Measurements from ENCODE around the gene OSBPL10.

OSBPL10 gene

DNA sequence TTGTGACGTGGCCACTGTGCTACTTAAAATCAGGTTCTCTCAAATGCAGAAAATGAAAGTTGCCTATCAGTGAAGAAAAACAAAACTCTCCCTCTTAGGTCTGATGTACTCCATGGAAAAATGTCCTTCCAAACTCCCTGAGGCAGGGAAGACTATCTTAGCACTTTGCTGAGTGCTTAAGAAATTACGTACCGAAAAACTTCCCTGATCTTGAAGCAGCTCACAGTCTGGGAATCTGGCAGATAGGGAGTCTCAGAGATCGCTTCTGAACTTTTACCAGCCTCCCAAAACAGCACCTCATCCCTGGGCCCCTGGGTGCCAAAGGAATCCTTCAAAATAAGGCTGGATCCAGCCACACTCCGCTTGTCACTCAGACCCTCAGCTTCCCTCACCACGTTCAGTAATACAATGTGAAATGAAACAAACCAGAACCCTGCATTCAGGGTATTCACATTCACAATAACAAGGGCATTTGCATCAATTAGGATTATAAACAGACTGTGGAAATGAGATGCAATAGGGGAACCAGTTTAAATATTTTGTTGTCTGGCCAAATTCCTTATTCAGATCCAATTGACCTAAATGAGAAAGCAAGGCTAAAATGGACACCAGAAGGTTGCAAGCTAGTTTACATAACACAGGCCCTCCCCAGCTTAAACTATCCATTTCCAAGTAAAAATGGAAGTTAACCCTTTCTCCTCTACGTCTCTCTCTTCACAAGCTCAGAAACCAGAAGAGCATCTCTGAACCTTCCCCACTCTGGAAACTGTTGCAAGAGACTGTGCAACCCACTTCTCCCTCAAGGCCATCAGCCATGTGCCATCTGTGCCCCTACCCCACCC lies 20.9 kb downstream of the OSBPL10 start:
- H3K4me1 ChIP-seq (ENCODE audit: control insufficient read depth in 2 of 2, insufficient read depth in 2 of 2, low read length in 2 of 2), result peaks cover 0 to 9% of the 10 kb centered on the region in 2 donors
- H3K9ac ChIP-seq (ENCODE audit: low read depth in 1 of 2, low read length in 2 of 2), result no peak overlapping the region
- H3K4me3 ChIP-seq (ENCODE audit: low read length in 2 of 2), result peak overlapping the region in 1 of 2 donors; percentile 48
- H3K27me3 ChIP-seq (ENCODE audit: control insufficient read depth in 2 of 2, insufficient read depth in 2 of 2, low read length in 2 of 2), result no peaks in the 10 kb centered on the region
- peaks cover 5% of the 10 kb centered on the region in 2 donors for H3K9me3 ChIP-seq (ENCODE audit: control insufficient read depth in 2 of 2, low read length in 2 of 2)
- H3K27ac ChIP-seq (ENCODE audit: low read depth in 2 of 2, low read length in 2 of 2), result peak overlapping the region; percentile 25 to 49
- H3K36me3 ChIP-seq (ENCODE audit: control insufficient read depth in 2 of 2, insufficient read depth in 2 of 2, low read length in 2 of 2), result no peaks in the 10 kb centered on the region

DNA sequence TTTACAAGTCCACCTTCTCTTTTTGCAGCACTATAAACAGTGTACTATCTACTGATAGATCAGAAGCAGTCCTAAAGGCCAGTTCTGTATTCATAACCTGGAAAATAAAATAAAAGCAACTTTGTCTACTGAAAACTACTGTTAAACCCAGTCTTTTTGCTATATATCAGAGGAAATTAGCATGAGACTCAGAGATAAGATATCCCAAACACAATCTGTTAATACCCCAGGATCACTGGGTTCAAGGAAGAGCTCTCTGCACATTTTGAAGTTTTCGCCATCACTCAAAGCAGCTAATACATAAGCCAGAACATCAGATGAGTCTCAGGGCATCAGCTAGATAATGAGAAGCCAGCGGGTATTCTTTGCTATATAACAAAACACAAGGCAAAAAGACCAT lies 21.8 kb downstream of the OSBPL10 start:
- peak overlapping the region in 1 of 2 donors; percentile 48 for H3K4me3 ChIP-seq (ENCODE audit: low read length in 2 of 2)

DNA sequence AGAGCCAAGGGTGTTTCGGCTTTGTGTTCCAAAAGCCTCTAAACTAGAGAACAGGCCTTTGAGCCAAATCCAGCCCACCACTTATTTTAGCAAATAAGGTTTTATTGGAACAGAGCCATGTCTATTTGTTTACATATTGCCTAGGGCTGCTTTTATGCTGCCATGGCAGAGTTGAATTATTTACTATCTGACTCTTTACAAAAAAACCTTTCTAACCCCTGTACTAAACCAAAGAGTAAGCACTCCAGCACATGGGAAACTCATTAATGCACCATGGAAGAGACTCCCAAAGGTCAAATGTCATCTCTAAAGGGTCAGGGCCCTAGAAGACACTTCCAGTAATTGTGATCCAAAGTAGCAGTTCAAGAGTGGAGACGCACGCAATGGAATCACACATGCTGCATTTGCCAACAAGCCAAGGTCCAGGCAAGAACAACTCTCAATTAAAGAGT lies 22.3 kb downstream of the OSBPL10 start:
- Histone ChIP-seq H3K4me3 (ENCODE audit: low read length in 2 of 2) (no peak overlapping the region), H3K27me3 (ENCODE audit: control insufficient read depth in 2 of 2, insufficient read depth in 2 of 2, low read length in 2 of 2) (no peaks in the 10 kb centered on the region), H3K27ac (ENCODE audit: low read depth in 2 of 2, low read length in 2 of 2) (peak overlapping the region; percentile 32 to 52), H3K36me3 (ENCODE audit: control insufficient read depth in 2 of 2, insufficient read depth in 2 of 2, low read length in 2 of 2) (no peaks in the 10 kb centered on the region), H3K4me1 (ENCODE audit: control insufficient read depth in 2 of 2, insufficient read depth in 2 of 2, low read length in 2 of 2) (peaks cover 0 to 9% of the 10 kb centered on the region in 2 donors), H3K9ac (ENCODE audit: low read depth in 1 of 2, low read length in 2 of 2) (no peak overlapping the region), H3K9me3 (ENCODE audit: control insufficient read depth in 2 of 2, low read length in 2 of 2) (peaks cover 5% of the 10 kb centered on the region in 2 donors)

More for the DNA sequence above, 21.8 kb downstream of the OSBPL10 start:
- H3K27me3 ChIP-seq (ENCODE audit: control insufficient read depth in 2 of 2, insufficient read depth in 2 of 2, low read length in 2 of 2), result no peaks in the 10 kb centered on the region
- H3K27ac ChIP-seq (ENCODE audit: low read depth in 2 of 2, low read length in 2 of 2), result peak overlapping the region; percentile 32 to 52
- H3K4me1 ChIP-seq (ENCODE audit: control insufficient read depth in 2 of 2, insufficient read depth in 2 of 2, low read length in 2 of 2), result peaks cover 0 to 9% of the 10 kb centered on the region in 2 donors
- no peak overlapping the region for H3K9ac ChIP-seq (ENCODE audit: low read depth in 1 of 2, low read length in 2 of 2)
- no peaks in the 10 kb centered on the region for H3K36me3 ChIP-seq (ENCODE audit: control insufficient read depth in 2 of 2, insufficient read depth in 2 of 2, low read length in 2 of 2)
- H3K9me3 ChIP-seq (ENCODE audit: control insufficient read depth in 2 of 2, low read length in 2 of 2), result peaks cover 5% of the 10 kb centered on the region in 2 donors

DNA sequence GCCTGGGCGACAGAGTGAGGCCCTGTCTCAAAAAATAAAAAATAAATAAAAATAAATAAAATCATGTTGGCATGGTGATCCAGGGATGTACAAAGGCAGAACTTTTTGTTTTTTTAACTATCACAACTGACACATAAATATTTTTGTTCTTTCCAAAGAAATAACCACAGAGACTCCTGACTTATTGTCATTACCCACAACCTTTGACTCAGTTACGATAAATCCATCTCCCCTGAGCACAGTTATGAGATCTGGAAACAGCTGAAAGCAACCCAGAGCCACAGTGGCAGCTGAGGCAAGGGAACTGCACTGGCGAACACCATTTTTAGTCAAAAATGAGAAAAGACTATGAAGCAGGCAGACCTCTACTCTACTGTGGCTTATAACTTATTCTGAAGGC lies 24.0 kb downstream of the OSBPL10 start:
- H3K4me1 ChIP-seq (ENCODE audit: control insufficient read depth in 2 of 2, insufficient read depth in 2 of 2, low read length in 2 of 2), result peaks cover 0 to 6% of the 10 kb centered on the region in 2 donors
- no peak overlapping the region for H3K9ac ChIP-seq (ENCODE audit: low read depth in 1 of 2, low read length in 2 of 2)
- no peaks in the 10 kb centered on the region for H3K27me3 ChIP-seq (ENCODE audit: control insufficient read depth in 2 of 2, insufficient read depth in 2 of 2, low read length in 2 of 2)
- no peak overlapping the region for H3K27ac ChIP-seq (ENCODE audit: low read depth in 2 of 2, low read length in 2 of 2)
- H3K9me3 ChIP-seq (ENCODE audit: control insufficient read depth in 2 of 2, low read length in 2 of 2), result peaks cover 5% of the 10 kb centered on the region in 2 donors
- no peaks in the 10 kb centered on the region for H3K36me3 ChIP-seq (ENCODE audit: control insufficient read depth in 2 of 2, insufficient read depth in 2 of 2, low read length in 2 of 2)
- H3K4me3 ChIP-seq (ENCODE audit: low read length in 2 of 2), result no peak overlapping the region

DNA sequence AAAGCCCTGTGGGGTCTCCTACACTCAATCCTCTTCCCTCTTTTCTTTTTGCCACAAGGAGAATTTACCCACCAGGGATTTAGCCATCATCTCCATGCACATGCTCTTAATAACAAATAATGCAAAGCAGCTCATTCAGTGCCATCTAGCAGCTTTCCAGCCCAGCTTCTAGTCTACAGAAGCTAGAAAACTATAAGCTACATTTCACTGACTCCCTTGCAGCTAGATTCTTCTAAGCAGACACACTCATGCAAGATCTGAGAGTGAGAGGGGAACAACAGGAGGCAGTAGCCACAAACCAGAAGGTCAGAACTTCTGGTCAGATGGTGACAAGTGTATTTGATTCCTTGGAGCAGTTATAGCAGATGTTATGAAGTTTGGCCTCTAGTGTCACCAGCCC lies 25.5 kb downstream of the OSBPL10 start:
- H3K9me3 ChIP-seq (ENCODE audit: control insufficient read depth in 2 of 2, low read length in 2 of 2), result peaks cover 5% of the 10 kb centered on the region in 2 donors
- no peak overlapping the region for H3K9ac ChIP-seq (ENCODE audit: low read depth in 1 of 2, low read length in 2 of 2)
- peaks cover 0 to 6% of the 10 kb centered on the region in 2 donors for H3K4me1 ChIP-seq (ENCODE audit: control insufficient read depth in 2 of 2, insufficient read depth in 2 of 2, low read length in 2 of 2)
- H3K27ac ChIP-seq (ENCODE audit: low read depth in 2 of 2, low read length in 2 of 2), result no peak overlapping the region
- no peak overlapping the region for H3K4me3 ChIP-seq (ENCODE audit: low read length in 2 of 2)
- no peaks in the 10 kb centered on the region for H3K36me3 ChIP-seq (ENCODE audit: control insufficient read depth in 2 of 2, insufficient read depth in 2 of 2, low read length in 2 of 2)
- no peaks in the 10 kb centered on the region for H3K27me3 ChIP-seq (ENCODE audit: control insufficient read depth in 2 of 2, insufficient read depth in 2 of 2, low read length in 2 of 2)

DNA sequence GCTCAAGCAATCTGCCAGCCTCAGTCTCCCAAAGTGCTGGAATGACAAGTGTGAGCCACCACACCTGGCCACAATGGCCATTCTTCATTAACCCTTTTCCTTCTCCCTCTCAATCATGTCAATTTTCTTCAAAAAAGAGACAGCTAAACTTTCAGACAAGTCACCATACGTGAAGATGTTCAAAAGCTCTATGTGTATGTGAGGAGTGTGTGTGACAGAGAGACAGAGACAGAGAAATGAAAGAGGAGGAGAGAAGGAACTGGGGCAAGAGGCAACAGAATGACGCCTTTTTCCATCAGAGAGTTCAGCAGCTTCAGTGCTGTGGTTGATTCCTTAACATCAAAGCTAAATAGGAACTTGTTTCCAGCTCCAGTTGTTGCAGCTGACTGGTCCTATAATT lies 27.4 kb downstream of the OSBPL10 start:
- H3K27ac ChIP-seq (ENCODE audit: low read depth in 2 of 2, low read length in 2 of 2), result no peak overlapping the region
- H3K36me3 ChIP-seq (ENCODE audit: control insufficient read depth in 2 of 2, insufficient read depth in 2 of 2, low read length in 2 of 2), result no peaks in the 10 kb centered on the region
- H3K9me3 ChIP-seq (ENCODE audit: control insufficient read depth in 2 of 2, low read length in 2 of 2), result peaks cover 5% of the 10 kb centered on the region in 2 donors
- H3K4me3 ChIP-seq (ENCODE audit: low read length in 2 of 2), result no peak overlapping the region
- H3K9ac ChIP-seq (ENCODE audit: low read depth in 1 of 2, low read length in 2 of 2), result no peak overlapping the region
- no peaks in the 10 kb centered on the region for H3K4me1 ChIP-seq (ENCODE audit: control insufficient read depth in 2 of 2, insufficient read depth in 2 of 2, low read length in 2 of 2)
- no peaks in the 10 kb centered on the region for H3K27me3 ChIP-seq (ENCODE audit: control insufficient read depth in 2 of 2, insufficient read depth in 2 of 2, low read length in 2 of 2)

DNA sequence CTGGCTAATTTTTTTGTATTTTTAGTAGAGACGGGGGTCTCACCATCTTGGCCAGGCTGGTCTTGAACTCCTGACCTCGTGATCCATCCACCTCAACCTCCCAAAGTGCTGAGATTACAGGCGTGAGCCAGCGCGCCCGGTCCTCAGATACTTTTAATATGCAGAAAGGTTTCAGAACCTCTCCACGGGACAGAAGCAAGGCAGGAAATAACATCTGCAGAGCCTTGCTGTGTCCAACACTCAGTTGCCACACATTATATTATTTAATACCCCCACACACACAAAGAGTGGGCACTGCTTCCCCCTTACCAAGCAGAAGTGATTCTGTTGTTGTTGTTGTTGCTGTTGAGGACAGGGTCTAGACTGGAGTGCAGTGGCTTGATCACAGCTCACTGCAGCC lies 28.0 kb downstream of the OSBPL10 start:
- Histone ChIP-seq H3K36me3 (ENCODE audit: control insufficient read depth in 2 of 2, insufficient read depth in 2 of 2, low read length in 2 of 2) (no peaks in the 10 kb centered on the region), H3K4me3 (ENCODE audit: low read length in 2 of 2) (no peak overlapping the region), H3K9me3 (ENCODE audit: control insufficient read depth in 2 of 2, low read length in 2 of 2) (peaks cover 5% of the 10 kb centered on the region in 2 donors), H3K9ac (ENCODE audit: low read depth in 1 of 2, low read length in 2 of 2) (no peak overlapping the region), H3K4me1 (ENCODE audit: control insufficient read depth in 2 of 2, insufficient read depth in 2 of 2, low read length in 2 of 2) (peaks cover 1 to 2% of the 10 kb centered on the region in 2 donors), H3K27me3 (ENCODE audit: control insufficient read depth in 2 of 2, insufficient read depth in 2 of 2, low read length in 2 of 2) (no peaks in the 10 kb centered on the region), H3K27ac (ENCODE audit: low read depth in 2 of 2, low read length in 2 of 2) (no peak overlapping the region)

DNA sequence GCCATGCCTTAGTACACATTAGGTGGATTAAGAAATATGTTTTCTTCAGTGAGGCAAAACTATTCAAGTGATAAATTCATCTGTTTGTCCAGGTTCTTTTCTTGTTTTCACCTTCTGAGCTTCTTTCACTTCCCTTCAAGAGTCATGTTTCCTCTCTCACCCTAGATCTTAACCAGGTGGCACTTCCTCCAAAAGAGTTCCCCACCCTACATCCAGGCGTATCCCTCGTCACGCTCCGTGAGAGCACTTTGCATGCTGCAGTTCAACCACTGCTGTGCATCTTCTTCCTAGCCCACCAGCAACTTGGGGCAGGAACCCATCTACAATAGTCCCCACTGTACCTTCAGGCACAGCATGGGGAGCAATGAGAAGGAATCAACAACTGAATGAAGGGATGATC lies 28.9 kb downstream of the OSBPL10 start:
- Histone ChIP-seq H3K9ac (ENCODE audit: low read depth in 1 of 2, low read length in 2 of 2) (no peak overlapping the region), H3K4me1 (ENCODE audit: control insufficient read depth in 2 of 2, insufficient read depth in 2 of 2, low read length in 2 of 2) (peaks cover 4 to 10% of the 10 kb centered on the region in 2 donors), H3K27ac (ENCODE audit: low read depth in 2 of 2, low read length in 2 of 2) (no peak overlapping the region), H3K27me3 (ENCODE audit: control insufficient read depth in 2 of 2, insufficient read depth in 2 of 2, low read length in 2 of 2) (no peaks in the 10 kb centered on the region), H3K4me3 (ENCODE audit: low read length in 2 of 2) (no peak overlapping the region), H3K9me3 (ENCODE audit: control insufficient read depth in 2 of 2, low read length in 2 of 2) (peaks cover 5% of the 10 kb centered on the region in 2 donors), H3K36me3 (ENCODE audit: control insufficient read depth in 2 of 2, insufficient read depth in 2 of 2, low read length in 2 of 2) (no peaks in the 10 kb centered on the region)

DNA sequence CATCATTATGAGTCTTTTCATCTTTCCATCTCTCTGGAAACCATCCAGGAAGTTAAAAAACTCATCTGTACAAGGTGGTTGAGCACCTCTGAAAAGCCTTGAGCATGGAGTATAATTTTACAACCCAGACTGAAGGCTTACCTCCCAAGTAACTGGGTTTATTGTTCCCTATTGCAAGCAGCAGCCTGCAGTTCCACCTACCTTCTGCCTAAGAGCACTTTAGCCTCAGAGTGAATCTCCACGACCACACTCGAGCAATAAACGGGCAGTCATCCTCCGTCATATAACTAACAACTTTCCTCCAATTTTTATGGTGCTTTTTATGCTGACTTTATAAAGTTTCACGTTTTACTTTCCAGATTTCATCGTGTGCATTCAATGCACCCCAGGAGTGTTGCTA lies 32.8 kb downstream of the OSBPL10 start:
- Histone ChIP-seq H3K9me3 (ENCODE audit: control insufficient read depth in 2 of 2, low read length in 2 of 2) (no peaks in the 10 kb centered on the region), H3K36me3 (ENCODE audit: control insufficient read depth in 2 of 2, insufficient read depth in 2 of 2, low read length in 2 of 2) (no peaks in the 10 kb centered on the region), H3K4me1 (ENCODE audit: control insufficient read depth in 2 of 2, insufficient read depth in 2 of 2, low read length in 2 of 2) (peaks cover 5 to 10% of the 10 kb centered on the region in 2 donors), H3K4me3 (ENCODE audit: low read length in 2 of 2) (no peak overlapping the region), H3K27me3 (ENCODE audit: control insufficient read depth in 2 of 2, insufficient read depth in 2 of 2, low read length in 2 of 2) (no peaks in the 10 kb centered on the region), H3K27ac (ENCODE audit: low read depth in 2 of 2, low read length in 2 of 2) (no peak overlapping the region), H3K9ac (ENCODE audit: low read depth in 1 of 2, low read length in 2 of 2) (no peak overlapping the region)

DNA sequence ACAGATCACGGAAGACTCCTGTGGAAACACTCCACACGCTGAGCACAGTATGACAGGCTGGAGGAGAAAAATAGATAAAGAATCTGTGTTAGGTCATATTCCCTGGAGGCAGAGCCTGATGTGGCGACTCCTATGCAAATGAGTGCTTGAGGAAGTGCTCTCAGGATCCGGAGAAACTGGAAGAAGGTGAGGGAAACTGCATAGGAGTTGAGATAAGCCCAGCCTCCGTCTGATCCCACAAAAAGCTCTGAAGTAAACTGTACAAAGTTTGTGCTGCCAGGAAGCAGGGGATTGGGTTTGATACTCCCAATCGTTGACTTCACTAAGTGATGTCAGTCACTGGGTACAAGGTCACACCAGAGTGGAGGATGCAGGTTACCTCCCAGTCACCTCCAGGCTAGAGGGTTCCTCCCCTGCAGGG lies 33.4 kb downstream of the OSBPL10 start:
- peaks cover 5 to 10% of the 10 kb centered on the region in 2 donors for H3K4me1 ChIP-seq (ENCODE audit: control insufficient read depth in 2 of 2, insufficient read depth in 2 of 2, low read length in 2 of 2)
- no peaks in the 10 kb centered on the region for H3K36me3 ChIP-seq (ENCODE audit: control insufficient read depth in 2 of 2, insufficient read depth in 2 of 2, low read length in 2 of 2)
- H3K9ac ChIP-seq (ENCODE audit: low read depth in 1 of 2, low read length in 2 of 2), result no peak overlapping the region
- no peaks in the 10 kb centered on the region for H3K9me3 ChIP-seq (ENCODE audit: control insufficient read depth in 2 of 2, low read length in 2 of 2)
- H3K27me3 ChIP-seq (ENCODE audit: control insufficient read depth in 2 of 2, insufficient read depth in 2 of 2, low read length in 2 of 2), result no peaks in the 10 kb centered on the region
- no peak overlapping the region for H3K4me3 ChIP-seq (ENCODE audit: low read length in 2 of 2)
- H3K27ac ChIP-seq (ENCODE audit: low read depth in 2 of 2, low read length in 2 of 2), result no peak overlapping the region

All from mucosa of rectum (tissue), 2 donors.